ENCODE measurements around the gene FMNL2.

Gene FMNL2

GRCh38 chr2:152602750-152603149 lies 267.8 kb downstream of the FMNL2 start:
- no peak for DNase-seq
- TF ChIP-seq GATA1 (IDR thresholded peaks at IDR 0.05; ENCODE audit: low read depth, low read length) (no peak), POLR2A (IDR thresholded peaks at IDR 0.05; ENCODE audit: low read length) (no peak)

DNA sequence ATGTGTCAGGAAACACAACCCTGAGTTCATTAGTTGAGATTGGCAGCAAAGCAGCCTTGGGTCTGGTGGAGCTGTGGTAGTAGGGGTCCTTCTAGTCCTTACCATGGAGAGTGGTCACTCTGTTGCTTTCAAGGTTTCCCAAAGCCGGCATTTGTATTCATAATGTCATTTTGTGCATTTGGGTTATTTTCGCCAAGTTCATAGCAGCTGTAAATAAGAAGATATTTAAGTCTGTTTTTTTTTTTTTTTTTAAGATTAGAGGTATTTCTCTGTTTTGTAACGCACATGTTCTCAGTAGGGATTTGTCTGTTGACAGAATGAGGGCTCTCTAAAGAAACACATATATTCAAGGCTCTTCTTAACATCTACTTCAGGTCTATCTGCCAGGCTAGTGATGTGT lies 268.2 kb downstream of the FMNL2 start:
- TF ChIP-seq GATA1 (IDR thresholded peaks at IDR 0.05; ENCODE audit: low read depth, low read length): no peak
- TF ChIP-seq POLR2A (IDR thresholded peaks at IDR 0.05; ENCODE audit: low read length): no peak
- DNase-seq: no peak

- TF ChIP-seq GATA1 (IDR thresholded peaks at IDR 0.05; ENCODE audit: low read depth, low read length) (no peak), POLR2A (IDR thresholded peaks at IDR 0.05; ENCODE audit: low read length) (no peak)
- no peak for DNase-seq
These were observed 271.1 kb downstream of the FMNL2 start for GRCh38 chr2:152606081-152606480.

GRCh38 chr2:152606941-152607340 lies 272.0 kb downstream of the FMNL2 start:
- TF ChIP-seq GATA1 (IDR thresholded peaks at IDR 0.05; ENCODE audit: low read depth, low read length) (no peak), POLR2A (IDR thresholded peaks at IDR 0.05; ENCODE audit: low read length) (no peak)
- no peak for DNase-seq

DNA sequence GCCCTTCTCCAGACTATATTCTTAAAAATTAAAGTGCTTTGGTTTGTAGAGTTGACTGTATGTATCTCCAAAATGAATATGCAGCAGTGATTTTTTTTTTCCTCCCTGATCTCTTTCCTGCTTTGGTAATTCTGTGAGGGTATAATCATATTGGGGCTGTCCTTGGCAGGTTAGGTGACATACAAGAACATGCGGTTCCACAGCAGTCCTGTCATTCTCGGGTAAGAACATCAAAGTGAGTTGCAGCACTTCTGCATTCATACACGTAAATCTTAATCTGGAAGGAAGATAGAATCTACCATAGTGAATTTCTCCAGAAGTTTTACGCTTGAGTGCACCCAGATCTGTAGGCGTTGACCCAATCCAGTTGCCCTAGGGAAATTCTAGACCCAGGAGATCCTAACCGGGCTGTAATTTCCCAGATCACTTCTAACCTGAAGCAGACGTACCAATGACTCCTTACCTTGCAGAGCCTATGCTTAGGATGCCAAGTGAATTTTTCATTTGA lies 272.9 kb downstream of the FMNL2 start:
- no peak for TF ChIP-seq POLR2A (IDR thresholded peaks at IDR 0.05; ENCODE audit: low read length)
- TF ChIP-seq GATA1 (IDR thresholded peaks at IDR 0.05; ENCODE audit: low read depth, low read length): no peak
- DNase-seq: no peak

DNA sequence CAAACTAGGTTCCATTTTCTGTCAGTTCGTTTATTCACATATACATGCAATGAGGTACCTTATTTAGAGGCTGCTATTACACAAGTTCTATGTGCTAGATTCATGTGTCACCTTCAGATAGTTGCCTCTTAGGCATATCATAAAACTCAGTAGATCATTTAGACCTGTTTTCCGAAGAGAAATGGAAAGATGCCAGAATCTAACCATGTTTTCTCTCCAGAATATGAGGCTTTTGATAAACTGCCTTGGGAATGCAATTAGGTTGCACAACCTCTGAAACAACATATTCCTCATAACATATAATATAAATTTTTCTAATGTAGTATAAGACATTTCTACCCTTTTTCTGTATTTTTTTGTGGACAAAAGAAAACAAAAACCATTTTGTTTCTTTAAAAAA lies 274.2 kb downstream of the FMNL2 start:
- peak in 1 of 2 experiments; percentile 10 for DNase-seq

DNA sequence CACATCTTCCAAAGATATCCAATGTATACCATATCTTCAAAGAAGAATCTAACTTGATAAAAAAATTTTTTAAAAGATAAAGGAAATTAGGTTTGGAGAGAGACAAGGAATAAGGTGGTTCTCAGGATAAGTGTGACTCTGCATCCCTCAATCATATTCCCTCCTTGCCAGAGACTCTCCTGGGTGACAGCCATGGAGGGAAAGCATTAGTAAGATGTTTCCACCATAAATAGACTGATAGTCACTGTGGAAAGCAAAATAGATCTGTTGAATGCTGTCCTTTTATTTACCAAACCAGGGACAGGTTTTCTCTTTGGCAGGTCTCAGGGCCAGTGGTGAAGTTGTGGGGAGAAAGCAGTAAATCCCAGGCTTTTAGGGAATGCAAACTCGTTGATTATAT lies 274.7 kb downstream of the FMNL2 start:
- TF ChIP-seq POLR2A (IDR thresholded peaks at IDR 0.05; ENCODE audit: low read length) (no peak), GATA1 (IDR thresholded peaks at IDR 0.05; ENCODE audit: low read depth, low read length) (no peak)
- DNase-seq: no peak

More for the DNA sequence above, 274.2 kb downstream of the FMNL2 start:
- TF ChIP-seq GATA1 (IDR thresholded peaks at IDR 0.05; ENCODE audit: low read depth, low read length): no peak
- no peak for TF ChIP-seq POLR2A (IDR thresholded peaks at IDR 0.05; ENCODE audit: low read length)

GRCh38 chr2:152611458-152612231 lies 276.7 kb downstream of the FMNL2 start:
- DNase-seq: peak; percentile 6 to 50

GRCh38 chr2:152613235-152613634 lies 278.3 kb downstream of the FMNL2 start:
- TF ChIP-seq POLR2A (IDR thresholded peaks at IDR 0.05; ENCODE audit: low read length) (no peak), GATA1 (IDR thresholded peaks at IDR 0.05; ENCODE audit: low read depth, low read length) (no peak)
- no peak for DNase-seq

More at GRCh38 chr2:152611458-152612231, 276.7 kb downstream of the FMNL2 start:
- TF ChIP-seq GATA1 (IDR thresholded peaks at IDR 0.05; ENCODE audit: low read depth, low read length) (no peak), POLR2A (IDR thresholded peaks at IDR 0.05; ENCODE audit: low read length) (no peak)

DNA sequence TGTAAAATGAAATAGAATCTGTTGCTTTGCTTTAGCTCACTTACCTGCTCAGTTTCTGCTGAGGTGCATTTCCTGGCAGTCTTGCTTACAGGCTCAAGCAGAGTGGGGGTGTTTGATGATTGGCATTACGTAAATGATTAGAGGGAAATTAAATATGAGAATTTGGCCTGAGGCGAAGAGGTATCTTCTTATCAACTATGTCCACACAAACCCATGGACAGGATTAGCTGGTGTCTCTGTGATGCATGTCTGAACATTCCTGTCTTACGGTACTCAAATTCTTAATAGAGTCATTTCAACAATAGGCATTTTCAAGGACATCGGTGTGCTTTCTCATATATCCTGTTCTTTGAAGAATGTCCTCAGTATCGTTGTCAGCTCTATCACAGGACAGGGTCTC lies 280.2 kb downstream of the FMNL2 start:
- DNase-seq: no peak
- TF ChIP-seq GATA1 (IDR thresholded peaks at IDR 0.05; ENCODE audit: low read depth, low read length): no peak

GRCh38 chr2:152617456-152618192 lies 282.6 kb downstream of the FMNL2 start:
- no peak for DNase-seq

DNA sequence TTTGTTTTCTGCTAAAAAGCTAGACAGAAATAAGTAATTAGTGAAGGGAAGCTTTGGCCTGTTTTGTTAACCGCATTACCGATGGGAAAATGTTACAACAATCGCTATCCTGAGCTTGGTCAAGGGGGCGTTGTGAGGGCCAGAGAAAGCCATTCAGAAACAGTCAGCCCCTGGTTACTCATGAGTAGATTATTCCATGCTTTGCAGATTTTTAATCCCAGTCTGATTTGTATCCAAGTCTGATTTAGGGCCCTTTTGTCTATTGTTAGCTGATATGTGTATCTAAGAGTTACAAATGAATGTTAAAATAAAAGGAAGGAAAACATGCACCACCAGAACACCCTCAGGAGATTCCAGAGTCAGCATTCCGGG lies 283.2 kb downstream of the FMNL2 start:
- TF ChIP-seq GATA1 (IDR thresholded peaks at IDR 0.05; ENCODE audit: low read depth, low read length) (no peak), POLR2A (IDR thresholded peaks at IDR 0.05; ENCODE audit: low read length) (no peak)
- DNase-seq: no peak

More at GRCh38 chr2:152617456-152618192, 282.6 kb downstream of the FMNL2 start:
- TF ChIP-seq GATA1 (IDR thresholded peaks at IDR 0.05; ENCODE audit: low read depth, low read length) (no peak), POLR2A (IDR thresholded peaks at IDR 0.05; ENCODE audit: low read length) (no peak)

- DNase-seq: no peak
- TF ChIP-seq GATA1 (IDR thresholded peaks at IDR 0.05; ENCODE audit: low read depth, low read length): no peak
- TF ChIP-seq POLR2A (IDR thresholded peaks at IDR 0.05; ENCODE audit: low read length): no peak
These were observed 285.2 kb downstream of the FMNL2 start for GRCh38 chr2:152620208-152620607.

DNA sequence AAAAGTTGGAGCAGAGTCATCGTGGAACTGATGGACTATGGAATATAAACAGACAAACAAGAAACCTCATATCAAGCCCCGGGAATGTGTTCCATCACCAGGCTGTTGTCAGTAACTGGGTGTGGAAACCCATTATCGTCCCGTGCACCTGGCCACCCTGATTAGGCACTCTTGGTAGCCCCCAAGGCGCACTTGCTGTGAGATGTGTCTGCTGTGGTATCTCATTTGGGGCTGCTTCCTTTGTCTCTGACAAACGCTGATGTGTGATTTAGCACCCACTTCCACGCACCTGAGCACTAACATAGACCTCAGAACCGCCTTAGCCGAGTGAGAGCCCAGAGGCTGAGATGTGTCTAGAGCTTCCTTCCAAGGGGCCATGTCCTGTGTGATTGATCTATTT lies 286.0 kb downstream of the FMNL2 start:
- TF ChIP-seq GATA1 (IDR thresholded peaks at IDR 0.05; ENCODE audit: low read depth, low read length) (no peak), POLR2A (IDR thresholded peaks at IDR 0.05; ENCODE audit: low read length) (no peak)
- peak; percentile 47 to 54 for DNase-seq

Data from erythroblast (primary cell).